ENCODE results near the gene CCDC187. TPM values are rescaled to one million over a fixed set of nuclear protein-coding genes. Genes with fewer than 3 reads are reported as not detected.
A peak's percentile ranks its signal among the peaks of the same experiment; 100 is the strongest.

Gene CCDC187
- total RNA-seq, 1 donor from 2014 or later = 6.6 TPM

DNA sequence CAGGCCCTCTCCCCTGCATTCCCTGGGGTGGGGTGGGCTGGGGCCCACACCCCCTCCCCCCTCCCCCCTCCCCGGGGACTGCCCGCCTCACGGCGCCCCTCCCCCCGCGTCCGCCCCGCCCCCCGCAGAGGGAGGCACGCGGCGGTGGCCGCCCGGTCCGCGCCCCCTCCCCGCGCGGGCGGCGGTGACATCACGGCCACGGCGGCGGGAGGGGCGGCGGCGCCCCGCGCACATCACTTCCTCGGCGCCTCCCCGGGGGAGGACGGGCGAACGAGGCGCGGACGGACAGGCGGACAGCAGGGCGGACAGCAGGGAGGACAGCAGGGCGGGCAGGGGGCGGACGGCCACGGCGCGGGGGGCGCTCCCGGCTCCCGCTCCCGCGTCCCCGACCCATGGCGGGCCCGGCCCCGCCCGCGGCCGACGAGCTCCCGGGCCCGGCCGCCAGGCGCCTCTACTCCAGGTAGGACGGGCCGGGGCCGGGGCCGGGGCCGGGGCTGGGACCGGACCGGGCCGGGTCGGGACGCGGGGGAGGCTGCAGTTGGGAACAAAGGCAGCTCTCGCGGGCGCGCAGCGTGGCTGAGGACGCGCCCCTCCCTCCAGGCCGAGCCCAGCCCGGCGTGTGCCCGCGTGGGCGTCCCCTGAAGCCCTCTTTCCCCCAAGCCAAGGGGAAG, 23.5 kb upstream of the CCDC187 start, which contains the start of gene GPSM1:
Gene GPSM1 (plus strand): TSS at position 236 of the 671 bp plus-strand sequence. CDS start 157 bp downstream, at position 393.
- H3K4me1 ChIP-seq = peaks cover 31% of the 10 kb centered on the region
- H3K27ac ChIP-seq = peak within 1 kb of the TSS; percentile 86
- intact Hi-C loops (cut with DNase I) = no loop called here
- TF ChIP-seq CTCF (IDR thresholded peaks at IDR 0.05) = no peak
- H3K4me3 ChIP-seq = peak within 1 kb of the TSS; percentile 67
- H3K9me3 ChIP-seq = no peaks in the 10 kb centered on the region
- H3K27me3 ChIP-seq (ENCODE audit: low read depth) = peaks cover 3% of the 10 kb centered on the region
- H3K36me3 ChIP-seq = no peaks in the 10 kb centered on the region
- ATAC-seq (peak; percentile 25 to 36), DNase-seq (no peak)

DNA sequence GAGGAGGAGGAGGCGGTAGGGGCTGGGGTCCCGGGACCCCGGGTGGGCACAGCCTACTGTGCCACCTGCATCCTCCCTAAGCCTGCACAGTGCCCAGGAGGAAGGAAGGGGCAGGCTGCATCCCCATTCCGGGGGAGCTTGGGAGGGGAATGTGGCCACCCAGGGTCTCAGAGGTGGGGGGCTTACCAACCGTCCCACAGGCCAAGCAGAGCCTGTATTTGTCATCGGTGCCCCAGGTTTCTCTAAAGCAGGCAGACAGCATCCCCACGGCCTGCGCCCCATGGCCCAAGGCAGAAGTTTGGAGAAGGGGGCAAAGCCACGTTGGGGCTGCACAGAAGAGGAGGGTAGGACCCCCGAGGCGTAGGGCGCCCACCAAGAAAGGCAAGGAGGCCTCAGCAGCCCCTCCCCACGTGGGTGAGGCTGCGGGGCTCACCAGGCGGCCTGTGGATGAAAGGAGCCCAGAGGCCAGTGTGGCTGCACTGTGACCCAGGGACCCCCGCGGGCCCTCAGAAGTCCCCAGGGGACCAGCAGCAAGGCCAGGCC, 22.9 kb upstream of the CCDC187 start:
- Histone ChIP-seq H3K9me3 (no peaks in the 10 kb centered on the region), H3K36me3 (no peaks in the 10 kb centered on the region), H3K4me3 (peak overlapping the region; percentile 67), H3K4me1 (peaks cover 31% of the 10 kb centered on the region), H3K27me3 (ENCODE audit: low read depth) (peaks cover 3% of the 10 kb centered on the region), H3K27ac (peak overlapping the region; percentile 86)
- ATAC-seq (no peak), DNase-seq (no peak)
- intact Hi-C loops (cut with DNase I) = no loop called here
- TF ChIP-seq CTCF (IDR thresholded peaks at IDR 0.05) = no peak

DNA sequence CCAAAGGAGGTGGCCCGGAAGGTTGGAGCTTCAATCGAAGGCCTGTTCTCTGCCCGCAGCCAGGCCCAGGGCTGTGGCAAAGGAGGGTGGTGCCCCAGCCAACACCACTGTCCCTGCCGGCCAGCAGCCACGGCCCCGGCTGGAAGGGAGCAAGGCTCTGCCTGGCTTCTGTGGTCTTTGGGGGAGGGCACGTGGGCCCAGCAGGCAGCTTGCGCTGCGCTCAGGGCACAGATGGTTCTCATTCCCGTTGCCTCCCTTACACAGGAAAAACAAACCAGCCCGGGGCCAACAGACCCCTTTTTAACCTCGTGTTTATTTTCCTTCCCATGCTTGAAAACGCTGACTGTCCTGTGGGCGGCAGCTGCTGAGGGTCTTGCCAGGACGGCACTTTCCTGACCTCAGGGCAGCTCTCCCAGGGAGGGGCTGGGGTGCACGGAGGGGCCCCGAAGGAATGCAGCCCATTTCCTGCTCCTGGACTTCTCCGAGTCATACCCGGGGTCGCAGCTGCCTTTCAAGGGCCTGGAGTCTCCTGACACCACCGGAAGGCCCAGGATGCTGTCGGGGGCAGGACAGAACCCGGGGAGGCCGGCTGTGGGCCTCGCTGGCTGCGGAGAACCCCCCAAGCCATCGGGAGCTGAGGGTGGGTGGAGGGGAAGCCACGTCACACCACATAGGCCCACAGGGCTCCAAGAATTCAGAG, 22.3 kb upstream of the CCDC187 start:
- peak overlapping the region; percentile 67 for H3K4me3 ChIP-seq
- intact Hi-C loops (cut with DNase I) = no loop called here
- H3K4me1 ChIP-seq = peaks cover 31% of the 10 kb centered on the region
- no peaks in the 10 kb centered on the region for H3K9me3 ChIP-seq
- TF ChIP-seq CTCF (IDR thresholded peaks at IDR 0.05) = no peak
- DNase-seq = no peak
- H3K27me3 ChIP-seq (ENCODE audit: low read depth) = peaks cover 3% of the 10 kb centered on the region
- peak; percentile 4 to 45 for ATAC-seq
- no peaks in the 10 kb centered on the region for H3K36me3 ChIP-seq
- H3K27ac ChIP-seq = peak overlapping the region; percentile 86

GRCh38 chr9:136325358-136325757, 21.5 kb upstream of the CCDC187 start:
- no peak for TF ChIP-seq CTCF (IDR thresholded peaks at IDR 0.05)
- no peaks in the 10 kb centered on the region for H3K9me3 ChIP-seq
- peaks cover 3% of the 10 kb centered on the region for H3K27me3 ChIP-seq (ENCODE audit: low read depth)
- H3K36me3 ChIP-seq = no peaks in the 10 kb centered on the region
- H3K4me1 ChIP-seq = peaks cover 31% of the 10 kb centered on the region
- intact Hi-C loops (cut with DNase I) = no loop called here
- DNase-seq (no peak), ATAC-seq (no peak)
- no peak overlapping the region for H3K4me3 ChIP-seq
- H3K27ac ChIP-seq = peak overlapping the region; percentile 86

DNA sequence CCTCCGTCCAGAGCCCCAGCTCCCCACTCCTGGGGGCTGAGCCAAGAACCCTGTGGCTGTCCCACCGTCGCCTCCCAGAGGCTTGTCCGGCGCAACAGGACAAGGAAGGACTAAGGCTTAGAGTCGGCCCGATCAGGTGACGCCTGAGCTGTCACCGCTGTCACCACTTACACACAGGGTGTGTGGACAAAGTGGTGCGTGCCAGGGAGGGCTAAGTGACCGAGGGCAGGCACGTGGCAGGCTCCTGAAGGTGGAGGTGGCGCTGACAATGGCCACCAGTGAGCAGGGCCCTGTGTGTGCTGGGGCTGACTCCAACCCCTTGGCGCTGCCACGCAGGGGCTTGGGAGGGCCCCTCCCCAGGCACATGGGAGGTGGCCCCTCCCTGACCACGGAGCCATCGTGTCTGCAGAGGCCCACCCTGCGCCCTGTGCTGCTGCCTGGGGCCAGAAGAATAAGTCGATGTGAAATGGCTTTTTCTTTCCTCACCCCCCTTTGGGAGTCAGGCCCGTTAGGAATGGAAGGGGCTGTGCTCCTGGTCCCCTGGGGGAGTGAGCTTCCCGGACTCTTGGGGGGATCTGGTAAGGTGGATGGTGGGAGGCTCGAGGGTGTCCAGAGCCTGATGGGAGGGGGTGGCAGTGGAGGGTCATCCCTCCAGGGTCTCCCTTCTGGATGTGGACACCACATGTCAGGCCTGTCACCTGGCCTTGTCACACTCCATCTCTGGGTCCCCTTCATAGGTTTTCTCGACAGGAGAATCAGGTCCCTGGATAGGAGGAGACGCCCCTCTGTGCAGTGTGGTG, 20.8 kb upstream of the CCDC187 start:
- Histone ChIP-seq H3K27ac (peak overlapping the region; percentile 86), H3K36me3 (no peaks in the 10 kb centered on the region), H3K4me3 (no peak overlapping the region), H3K4me1 (peaks cover 31% of the 10 kb centered on the region), H3K27me3 (ENCODE audit: low read depth) (peaks cover 3% of the 10 kb centered on the region), H3K9me3 (no peaks in the 10 kb centered on the region)
- intact Hi-C loops (cut with DNase I) = no loop called here
- no peak for TF ChIP-seq CTCF (IDR thresholded peaks at IDR 0.05)
- peak; percentile 53 to 77 for ATAC-seq
- peak; percentile 77 for DNase-seq

All from lower lobe of right lung (tissue), 2 donors.